Endothelial cell (in vitro differentiated cells): ENCODE results near the gene ALOX15B. TPM values are rescaled to one million over a fixed set of nuclear protein-coding genes. Genes with fewer than 3 reads are reported as not detected.

Experiments used
- DNase-seq: peaks from one replicate; pipeline ENCODE4 v3.0.0; 2021; ENCODE audit warnings: low spot score
- H3K27ac Mint-ChIP-seq: one replicate; pipeline ENCODE4 v1.8.0; 2021; ENCODE audit warnings: mixed read lengths, inconsistent platforms; ENCODE audit not compliant: unreplicated experiment
- H3K27me3 Mint-ChIP-seq: one replicate; pipeline ENCODE4 v1.8.0; 2021; ENCODE audit warnings: mild to moderate bottlenecking, moderate library complexity, mixed read lengths, inconsistent platforms; ENCODE audit not compliant: unreplicated experiment
- H3K36me3 Mint-ChIP-seq: one replicate; pipeline ENCODE4 v1.8.0; 2021; ENCODE audit warnings: mild to moderate bottlenecking, low read depth, mixed read lengths, inconsistent platforms; ENCODE audit not compliant: unreplicated experiment
- H3K4me1 Mint-ChIP-seq: one replicate; pipeline ENCODE4 v1.8.0; 2021; ENCODE audit warnings: mild to moderate bottlenecking, mixed read lengths, inconsistent platforms; ENCODE audit not compliant: unreplicated experiment
- H3K4me3 Mint-ChIP-seq: one replicate; pipeline ENCODE4 v1.8.0; 2021; ENCODE audit warnings: mild to moderate bottlenecking, mixed read lengths, inconsistent platforms; ENCODE audit not compliant: unreplicated experiment
- H3K9me3 Mint-ChIP-seq: one replicate; pipeline ENCODE4 v1.8.0; 2021; ENCODE audit warnings: mixed read lengths, inconsistent platforms; ENCODE audit not compliant: unreplicated experiment
- total RNA-seq: library from RNA; stranded (reverse); fragmentation: NEBNext Ultra II Directional; extraction: Animal tissue kit (Norgen Biotek cat#: 25700); gene quantifications from one replicate; pipeline ENCODE4 v1.2.1, GENCODE V29; 2021; ENCODE audit not compliant: unreplicated experiment
- TF ChIP-seq, protein P1 (sequence below): fragments of 200-600 bp; sonication (generic); IDR thresholded peaks from one replicate; pipeline ENCODE4 v1.5.0; 2021; ENCODE audit warnings: antibody characterized with exemption; ENCODE audit not compliant: unreplicated experiment

The ALOX15B gene
- total RNA-seq, 1 donor from 2014 or later, result 0.13 TPM

DNA sequence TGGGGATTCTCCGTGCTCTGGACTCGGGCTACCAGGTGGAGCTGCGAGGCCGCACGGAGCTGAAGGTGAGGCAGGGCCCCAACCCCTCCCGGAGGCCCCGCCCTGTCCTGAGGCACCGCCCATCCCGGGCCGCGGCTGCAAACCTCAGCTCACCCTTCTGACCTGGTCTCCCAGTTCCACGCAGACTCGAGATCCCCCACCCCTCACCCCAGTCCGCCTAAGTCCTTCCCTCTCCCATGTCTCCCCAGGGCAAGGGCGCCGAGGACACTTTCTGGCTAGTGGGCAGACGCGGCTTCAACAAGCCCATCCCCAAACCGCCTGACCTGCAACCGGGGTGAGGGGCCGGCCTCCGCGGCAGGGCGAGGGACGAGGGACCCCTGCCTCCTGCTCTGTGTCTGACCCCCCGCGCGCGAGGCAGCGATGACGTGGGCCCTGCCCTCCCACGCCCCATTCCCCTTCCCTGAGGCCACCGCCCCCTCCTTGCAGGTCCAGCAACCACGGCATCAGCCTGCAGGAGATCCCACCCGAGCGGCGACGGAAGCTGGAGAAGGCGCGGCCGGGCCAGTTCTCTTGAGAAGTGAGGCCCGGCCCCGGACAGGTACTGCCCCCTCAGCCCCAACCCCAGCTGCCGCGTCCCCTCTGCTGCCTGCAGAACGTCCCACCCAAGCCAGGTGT is 22.8 kb upstream of the ALOX15B start:
- Mint-ChIP-seq H3K27ac (no peak overlapping the region), H3K27me3 (peaks cover 10% of the 10 kb centered on the region), H3K36me3 (peaks cover 1% of the 10 kb centered on the region), H3K4me3 (no peak overlapping the region), H3K4me1 (peaks cover 7% of the 10 kb centered on the region), H3K9me3 (no peaks in the 10 kb centered on the region)
- DNase-seq, result peak; percentile 38
- TF ChIP-seq, protein P1, sequence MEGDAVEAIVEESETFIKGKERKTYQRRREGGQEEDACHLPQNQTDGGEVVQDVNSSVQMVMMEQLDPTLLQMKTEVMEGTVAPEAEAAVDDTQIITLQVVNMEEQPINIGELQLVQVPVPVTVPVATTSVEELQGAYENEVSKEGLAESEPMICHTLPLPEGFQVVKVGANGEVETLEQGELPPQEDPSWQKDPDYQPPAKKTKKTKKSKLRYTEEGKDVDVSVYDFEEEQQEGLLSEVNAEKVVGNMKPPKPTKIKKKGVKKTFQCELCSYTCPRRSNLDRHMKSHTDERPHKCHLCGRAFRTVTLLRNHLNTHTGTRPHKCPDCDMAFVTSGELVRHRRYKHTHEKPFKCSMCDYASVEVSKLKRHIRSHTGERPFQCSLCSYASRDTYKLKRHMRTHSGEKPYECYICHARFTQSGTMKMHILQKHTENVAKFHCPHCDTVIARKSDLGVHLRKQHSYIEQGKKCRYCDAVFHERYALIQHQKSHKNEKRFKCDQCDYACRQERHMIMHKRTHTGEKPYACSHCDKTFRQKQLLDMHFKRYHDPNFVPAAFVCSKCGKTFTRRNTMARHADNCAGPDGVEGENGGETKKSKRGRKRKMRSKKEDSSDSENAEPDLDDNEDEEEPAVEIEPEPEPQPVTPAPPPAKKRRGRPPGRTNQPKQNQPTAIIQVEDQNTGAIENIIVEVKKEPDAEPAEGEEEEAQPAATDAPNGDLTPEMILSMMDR, result no peak

DNA sequence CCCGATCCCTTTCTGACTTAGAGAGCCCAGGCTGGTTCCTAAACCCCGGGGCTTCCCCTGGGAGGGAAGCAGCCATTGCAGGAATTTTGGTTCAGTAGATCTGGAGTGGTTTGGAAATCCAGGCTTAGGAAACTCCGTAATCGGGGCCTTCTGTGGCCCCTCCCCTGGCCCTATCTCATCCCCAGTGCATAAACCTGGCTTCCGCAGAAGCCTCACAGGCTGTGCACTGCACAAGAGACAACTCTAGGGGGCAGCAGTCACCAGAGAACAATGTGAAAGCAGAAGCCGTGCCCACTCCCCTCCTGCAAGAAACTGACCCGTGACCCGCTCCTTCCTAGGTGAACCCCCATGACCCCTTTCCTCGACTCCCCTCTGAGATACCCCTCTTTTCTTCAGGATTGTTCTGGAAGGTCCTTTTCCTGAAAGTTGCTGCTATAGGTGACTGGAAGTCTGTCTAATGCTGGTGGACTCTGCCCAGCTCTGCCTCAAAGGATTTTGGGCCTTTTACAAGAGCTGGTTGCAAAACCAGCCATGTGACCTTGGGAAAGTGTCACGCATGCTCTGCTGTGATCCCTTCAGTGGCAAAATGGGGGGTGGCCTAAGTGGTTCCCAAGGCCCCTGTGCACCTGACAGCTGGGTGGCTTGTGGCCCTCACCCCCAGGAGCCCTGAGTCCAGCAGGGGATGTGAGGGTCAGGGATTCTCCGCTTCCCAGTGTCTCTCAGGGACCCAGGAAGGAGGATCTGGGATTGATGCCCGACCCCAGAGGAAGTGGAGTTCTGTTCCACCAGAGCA is 22.0 kb upstream of the ALOX15B start:
- H3K27me3 Mint-ChIP-seq, result peaks cover 10% of the 10 kb centered on the region
- TF ChIP-seq, protein P1, result peak; percentile 76
- no peak overlapping the region for H3K27ac Mint-ChIP-seq
- peak; percentile 64 for DNase-seq
- no peaks in the 10 kb centered on the region for H3K9me3 Mint-ChIP-seq
- peaks cover 4% of the 10 kb centered on the region for H3K36me3 Mint-ChIP-seq
- H3K4me3 Mint-ChIP-seq, result peak overlapping the region; percentile 60
- peaks cover 7% of the 10 kb centered on the region for H3K4me1 Mint-ChIP-seq

DNA sequence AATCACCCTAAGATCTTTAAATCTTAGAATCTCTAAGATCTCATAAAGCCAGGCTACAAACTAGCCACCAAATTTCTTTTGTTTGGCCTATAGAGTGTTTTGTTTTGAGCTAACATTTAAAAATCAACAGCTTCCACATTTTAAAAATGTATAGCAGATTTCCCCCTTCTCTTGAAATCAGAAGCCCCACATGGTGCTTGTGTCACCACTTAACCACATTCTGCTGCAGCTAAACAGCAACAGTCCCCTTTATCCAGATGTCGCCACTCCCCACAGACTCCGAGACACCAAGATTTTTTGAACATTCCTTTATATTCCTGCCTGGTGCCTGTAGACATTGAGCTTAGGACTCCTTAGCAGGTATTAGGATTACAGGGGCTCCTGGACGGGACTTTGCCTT is 20.4 kb upstream of the ALOX15B start:
- Mint-ChIP-seq H3K27ac (no peak overlapping the region), H3K27me3 (peaks cover 10% of the 10 kb centered on the region), H3K4me1 (peaks cover 9% of the 10 kb centered on the region), H3K9me3 (no peaks in the 10 kb centered on the region), H3K36me3 (peaks cover 8% of the 10 kb centered on the region), H3K4me3 (no peak overlapping the region)
- TF ChIP-seq, protein P1, result no peak
- no peak for DNase-seq

DNA sequence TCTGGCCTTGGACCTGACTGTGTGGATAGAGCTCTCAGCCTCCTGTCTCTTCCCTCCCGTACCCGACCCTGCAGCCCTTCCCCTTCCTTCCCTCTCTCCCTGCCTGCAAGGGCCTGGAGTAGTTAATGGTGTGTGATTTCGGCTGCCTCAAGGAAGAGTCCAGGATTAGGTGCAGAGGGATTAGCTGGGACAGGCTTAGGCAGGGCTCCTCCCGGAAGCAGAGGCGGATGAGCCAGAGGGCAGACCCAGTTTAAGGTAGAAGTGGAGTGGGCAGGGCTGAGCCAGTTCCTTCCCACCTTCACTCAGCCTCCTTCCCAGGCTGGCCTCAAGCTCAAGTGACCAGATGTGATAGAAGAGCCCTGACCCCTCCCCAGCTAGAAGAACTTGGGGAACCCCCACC is 19.7 kb upstream of the ALOX15B start:
- H3K27ac Mint-ChIP-seq, result no peak overlapping the region
- TF ChIP-seq, protein P1, result no peak
- DNase-seq, result no peak

More for the DNA sequence above, 19.7 kb upstream of the ALOX15B start:
- H3K4me1 Mint-ChIP-seq, result peaks cover 9% of the 10 kb centered on the region
- H3K36me3 Mint-ChIP-seq, result peaks cover 8% of the 10 kb centered on the region
- no peaks in the 10 kb centered on the region for H3K9me3 Mint-ChIP-seq
- no peak overlapping the region for H3K4me3 Mint-ChIP-seq
- peaks cover 8% of the 10 kb centered on the region for H3K27me3 Mint-ChIP-seq
